Measurements from ENCODE around the gene BOD1. TPM values are rescaled to one million over a fixed set of nuclear protein-coding genes. Genes with fewer than 3 reads are reported as not detected.

The BOD1 gene
- total RNA-seq, 1 donor from 2014 or later: 76.7 TPM

- no peak overlapping the region for H3K27ac Mint-ChIP-seq (ENCODE audit: unreplicated experiment)
- H3K36me3 Mint-ChIP-seq (ENCODE audit: low read depth, unreplicated experiment): peaks cover 6% of the 10 kb centered on the region
- no peak for DNase-seq (ENCODE audit: low spot score)
- H3K4me3 Mint-ChIP-seq (ENCODE audit: unreplicated experiment): no peak overlapping the region
- H3K27me3 Mint-ChIP-seq (ENCODE audit: unreplicated experiment): peaks cover 12% of the 10 kb centered on the region
- no peak for TF ChIP-seq CTCF (IDR thresholded peaks at IDR 0.05; ENCODE audit: unreplicated experiment)
- H3K9me3 Mint-ChIP-seq (ENCODE audit: unreplicated experiment): peaks cover 5% of the 10 kb centered on the region
- H3K4me1 Mint-ChIP-seq (ENCODE audit: unreplicated experiment): peaks cover 3% of the 10 kb centered on the region
Measured at GRCh38 chr5:173577166-173577565, 39.3 kb downstream of the BOD1 start.

- H3K4me1 Mint-ChIP-seq (ENCODE audit: unreplicated experiment): no peaks in the 10 kb centered on the region
- H3K4me3 Mint-ChIP-seq (ENCODE audit: unreplicated experiment): no peak overlapping the region
- no peak for TF ChIP-seq CTCF (IDR thresholded peaks at IDR 0.05; ENCODE audit: unreplicated experiment)
- H3K27ac Mint-ChIP-seq (ENCODE audit: unreplicated experiment): no peak overlapping the region
- DNase-seq (ENCODE audit: low spot score): no peak
- H3K9me3 Mint-ChIP-seq (ENCODE audit: unreplicated experiment): peaks cover 5% of the 10 kb centered on the region
- peaks cover 12% of the 10 kb centered on the region for H3K27me3 Mint-ChIP-seq (ENCODE audit: unreplicated experiment)
- peaks cover 6% of the 10 kb centered on the region for H3K36me3 Mint-ChIP-seq (ENCODE audit: low read depth, unreplicated experiment)
Measured at GRCh38 chr5:173575985-173576384, 40.5 kb downstream of the BOD1 start.

- Mint-ChIP-seq H3K9me3 (ENCODE audit: unreplicated experiment) (peaks cover 5% of the 10 kb centered on the region), H3K27me3 (ENCODE audit: unreplicated experiment) (peaks cover 12% of the 10 kb centered on the region), H3K4me3 (ENCODE audit: unreplicated experiment) (no peak overlapping the region), H3K27ac (ENCODE audit: unreplicated experiment) (no peak overlapping the region), H3K4me1 (ENCODE audit: unreplicated experiment) (no peaks in the 10 kb centered on the region), H3K36me3 (ENCODE audit: low read depth, unreplicated experiment) (peaks cover 6% of the 10 kb centered on the region)
- TF ChIP-seq CTCF (IDR thresholded peaks at IDR 0.05; ENCODE audit: unreplicated experiment): no peak
- DNase-seq (ENCODE audit: low spot score): no peak
Measured at GRCh38 chr5:173574983-173575382, 41.5 kb downstream of the BOD1 start.

- H3K27ac Mint-ChIP-seq (ENCODE audit: unreplicated experiment): no peak overlapping the region
- peaks cover 8% of the 10 kb centered on the region for H3K27me3 Mint-ChIP-seq (ENCODE audit: unreplicated experiment)
- H3K9me3 Mint-ChIP-seq (ENCODE audit: unreplicated experiment): peaks cover 5% of the 10 kb centered on the region
Measured at GRCh38 chr5:173573126-173573960, 43.1 kb downstream of the BOD1 start.

More at GRCh38 chr5:173573126-173573960, 43.1 kb downstream of the BOD1 start:
- Mint-ChIP-seq H3K36me3 (ENCODE audit: low read depth, unreplicated experiment) (no peaks in the 10 kb centered on the region), H3K4me3 (ENCODE audit: unreplicated experiment) (no peak overlapping the region), H3K4me1 (ENCODE audit: unreplicated experiment) (no peaks in the 10 kb centered on the region)
- peak; percentile 98 for TF ChIP-seq CTCF (IDR thresholded peaks at IDR 0.05; ENCODE audit: unreplicated experiment)
- peak; percentile 91 for DNase-seq (ENCODE audit: low spot score)
